Measurements from ENCODE around the gene PCDH1.

The PCDH1 gene

GRCh38 chr5:141904551-141904950, 26.3 kb upstream of the PCDH1 start:
- Histone ChIP-seq H3K36me3 (ENCODE audit: low read length) (no peaks in the 10 kb centered on the region), H4K20me1 (ENCODE audit: low read depth, low read length) (no peaks in the 10 kb centered on the region), H2AFZ (ENCODE audit: low read depth, low read length, severe bottlenecking) (no peak overlapping the region), H3K27me3 (ENCODE audit: low read length) (no peaks in the 10 kb centered on the region), H3F3A (ENCODE audit: insufficient read depth) (no peaks in the 10 kb centered on the region), H3K9ac (ENCODE audit: low read length) (no peak overlapping the region), H3K4me3 (ENCODE audit: insufficient read depth, low read length, poor library complexity, severe bottlenecking) (no peak overlapping the region), H3K79me2 (ENCODE audit: insufficient read depth, low read length) (no peaks in the 10 kb centered on the region), H3K27ac (ENCODE audit: low read depth, low read length) (no peak overlapping the region), H3K4me2 (ENCODE audit: low read depth, low read length, poor library complexity, severe bottlenecking) (no peak overlapping the region), H3K9me3 (ENCODE audit: insufficient read depth, low read length) (peaks cover 7% of the 10 kb centered on the region; the same call in 1 of the 2 replicates), H3K9me2 (replicated peaks; ENCODE audit: insufficient read depth, low read length) (no peaks in the 10 kb centered on the region)
- no peak for TF ChIP-seq CTCF (IDR thresholded peaks at IDR 0.05; ENCODE audit: insufficient read depth, low read length, poor library complexity, severe bottlenecking)
- TF ChIP-seq EZH2phosphoT487 (conservative IDR thresholded peaks at IDR 0.05; ENCODE audit: low read length) = no peak

GRCh38 chr5:141903261-141903660, 25.1 kb upstream of the PCDH1 start:
- no peak overlapping the region for H2AFZ ChIP-seq (ENCODE audit: low read depth, low read length, severe bottlenecking)
- no peak overlapping the region for H3K9ac ChIP-seq (ENCODE audit: low read length)
- H3K9me3 ChIP-seq (ENCODE audit: insufficient read depth, low read length) = peaks cover 7% of the 10 kb centered on the region; the same call in 1 of the 2 replicates
- no peaks in the 10 kb centered on the region for H3F3A ChIP-seq (ENCODE audit: insufficient read depth)
- no peaks in the 10 kb centered on the region for H4K20me1 ChIP-seq (ENCODE audit: low read depth, low read length)
- no peaks in the 10 kb centered on the region for H3K9me2 ChIP-seq (replicated peaks; ENCODE audit: insufficient read depth, low read length)
- no peaks in the 10 kb centered on the region for H3K27me3 ChIP-seq (ENCODE audit: low read length)
- no peaks in the 10 kb centered on the region for H3K79me2 ChIP-seq (ENCODE audit: insufficient read depth, low read length)
- no peak overlapping the region for H3K4me3 ChIP-seq (ENCODE audit: insufficient read depth, low read length, poor library complexity, severe bottlenecking)
- TF ChIP-seq CTCF (IDR thresholded peaks at IDR 0.05; ENCODE audit: insufficient read depth, low read length, poor library complexity, severe bottlenecking) (no peak), EZH2phosphoT487 (conservative IDR thresholded peaks at IDR 0.05; ENCODE audit: low read length) (no peak)
- no peaks in the 10 kb centered on the region for H3K36me3 ChIP-seq (ENCODE audit: low read length)
- H3K4me2 ChIP-seq (ENCODE audit: low read depth, low read length, poor library complexity, severe bottlenecking) = no peak overlapping the region
- no peak overlapping the region for H3K27ac ChIP-seq (ENCODE audit: low read depth, low read length)

GRCh38 chr5:141902015-141902814, 24.0 kb upstream of the PCDH1 start:
- H3K27ac ChIP-seq (ENCODE audit: low read depth, low read length) = no peak overlapping the region
- no peaks in the 10 kb centered on the region for H3F3A ChIP-seq (ENCODE audit: insufficient read depth)
- H3K9ac ChIP-seq (ENCODE audit: low read length) = no peak overlapping the region
- H3K36me3 ChIP-seq (ENCODE audit: low read length) = no peaks in the 10 kb centered on the region
- H3K4me3 ChIP-seq (ENCODE audit: insufficient read depth, low read length, poor library complexity, severe bottlenecking) = no peak overlapping the region
- H3K9me2 ChIP-seq (replicated peaks; ENCODE audit: insufficient read depth, low read length) = no peaks in the 10 kb centered on the region
- H3K4me2 ChIP-seq (ENCODE audit: low read depth, low read length, poor library complexity, severe bottlenecking) = no peak overlapping the region
- no peak for TF ChIP-seq EZH2phosphoT487 (conservative IDR thresholded peaks at IDR 0.05; ENCODE audit: low read length)
- TF ChIP-seq CTCF (IDR thresholded peaks at IDR 0.05; ENCODE audit: insufficient read depth, low read length, poor library complexity, severe bottlenecking) = no peak
- peaks cover 7% of the 10 kb centered on the region; the same call in 1 of the 2 replicates for H3K9me3 ChIP-seq (ENCODE audit: insufficient read depth, low read length)
- H4K20me1 ChIP-seq (ENCODE audit: low read depth, low read length) = no peaks in the 10 kb centered on the region
- no peaks in the 10 kb centered on the region for H3K79me2 ChIP-seq (ENCODE audit: insufficient read depth, low read length)
- no peak overlapping the region for H2AFZ ChIP-seq (ENCODE audit: low read depth, low read length, severe bottlenecking)
- no peaks in the 10 kb centered on the region for H3K27me3 ChIP-seq (ENCODE audit: low read length)
